Activated B cell treated with CpG ODN at 0.5 μM for 24 hours (primary cell): ENCODE data around the gene ZSWIM6. TPM values are rescaled to one million over a fixed set of nuclear protein-coding genes. Genes with fewer than 3 reads are reported as not detected.
A peak's percentile ranks its signal among the peaks of the same experiment; 100 is the strongest.

Experiments
- ATAC-seq: fragments of 200-7000 bp; cut with Tn5 transposase; one replicate; pipeline ENCODE4 v1.10.0; 2021; ENCODE audit warnings: low read depth, mild to moderate bottlenecking, moderate library complexity
- CTCF ChIA-PET: fragments of 350-600 bp; sonication (Branson Sonifier 250); formaldehyde crosslinking; loops from one replicate; lab custom pipeline; 2021; ENCODE audit warnings: antibody characterized with exemption; lab: Charles Lee
- POLR2A ChIA-PET: fragments of 350-600 bp; sonication (Branson Sonifier 250); formaldehyde crosslinking; loops from one replicate; lab custom pipeline; 2021; ENCODE audit warnings: antibody characterized with exemption; lab: Charles Lee
- DNase-seq: peaks from one replicate; pipeline ENCODE4 v3.0.0; 2022
- H3K27ac Mint-ChIP-seq: one replicate; pipeline ENCODE4 v1.8.0; 2020; ENCODE audit warnings: mixed read lengths
- H3K27me3 Mint-ChIP-seq: one replicate; pipeline ENCODE4 v1.8.0; 2021; ENCODE audit warnings: mixed read lengths
- H3K36me3 Mint-ChIP-seq: one replicate; pipeline ENCODE4 v1.8.0; 2021; ENCODE audit warnings: low read depth, mixed read lengths
- H3K4me1 Mint-ChIP-seq: one replicate; pipeline ENCODE4 v1.8.0; 2021; ENCODE audit warnings: mixed read lengths
- H3K4me3 Mint-ChIP-seq: one replicate; pipeline ENCODE4 v1.8.0; 2020; ENCODE audit warnings: mild to moderate bottlenecking, mixed read lengths
- H3K9me3 Mint-ChIP-seq: one replicate; pipeline ENCODE4 v1.8.0; 2020; ENCODE audit warnings: mixed read lengths
- CTCF ChIP-seq: fragments of 200-600 bp; IDR thresholded peaks from one replicate; pipeline ENCODE4 v1.8.0; 2022; ENCODE audit warnings: antibody characterized with exemption, mild to moderate bottlenecking
- intact Hi-C: fragments of 100-400 bp; cut with micrococcal nuclease; formaldehyde crosslinking; loops from one replicate; pipeline ENCODE4 v1.15.1; 2024
- total RNA-seq: library from RNA; stranded (reverse); gene quantifications from 2 replicates; pipeline ENCODE4 v1.2.3, GENCODE V29; 2022

The ZSWIM6 gene
- total RNA-seq, 1 donor from 2014 or later, result 8.5 TPM

GRCh38 chr5:61327760-61328753 lies 4.0 kb upstream of the ZSWIM6 start:
- intact Hi-C loops, result no loop called here
- Mint-ChIP-seq H3K27ac (no peak overlapping the region), H3K4me3 (peak overlapping the region; percentile 8), H3K36me3 (peaks cover 1% of the 10 kb centered on the region), H3K9me3 (no peaks in the 10 kb centered on the region), H3K27me3 (peaks cover 16% of the 10 kb centered on the region), H3K4me1 (peaks cover 29% of the 10 kb centered on the region)
- DNase-seq (no peak), ATAC-seq (no peak)
- ChIA-PET CTCF (no interaction called here), POLR2A (no interaction called here)
- no peak for TF ChIP-seq CTCF

DNA sequence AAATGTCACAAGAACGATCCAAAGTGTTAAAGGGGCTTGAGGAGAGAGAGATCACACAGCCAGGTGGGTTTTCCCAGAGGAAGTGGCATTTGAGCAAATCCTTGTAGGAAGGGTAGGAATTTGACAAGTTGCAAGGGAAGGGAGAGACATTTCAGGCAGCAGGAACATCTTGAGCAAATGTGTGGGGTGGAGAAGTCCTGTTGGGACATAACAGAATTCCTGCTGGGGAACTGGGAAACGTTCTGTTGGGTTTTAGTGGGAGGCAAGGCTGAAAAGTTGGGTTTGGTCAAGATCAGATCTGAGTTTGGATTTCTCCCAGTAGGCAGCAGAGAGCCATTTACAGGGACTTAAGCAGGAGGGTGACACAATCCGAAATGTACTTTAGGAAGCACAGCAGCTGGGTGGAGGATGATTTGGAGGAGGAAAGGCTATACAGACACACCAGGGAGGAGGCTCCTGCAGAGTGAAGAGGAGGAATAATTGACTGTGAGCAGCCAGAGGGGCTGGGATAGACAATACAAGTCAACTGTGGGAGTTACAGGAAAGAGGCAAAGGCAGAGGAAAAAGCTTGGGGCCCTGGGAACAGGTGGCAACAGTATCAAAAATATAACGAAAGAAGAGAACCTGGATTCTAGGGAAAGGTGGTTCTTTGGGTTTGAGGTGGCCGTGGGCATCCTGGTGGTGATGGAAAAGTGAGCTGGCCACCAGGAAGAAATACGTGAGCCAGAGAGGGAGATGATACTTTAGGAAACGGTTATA lies 3.1 kb upstream of the ZSWIM6 start:
- ChIA-PET CTCF (no interaction called here), POLR2A (interaction anchor here (0.6 to 3.7 kb wide), 3 partner anchors 8 to 81 kb away, joined by 3 to 33 read pairs (median 4); no protein-coding TSS in a partner anchor)
- H3K4me3 Mint-ChIP-seq, result peak overlapping the region; percentile 88

GRCh38 chr5:61329550-61330128 lies 2.4 kb upstream of the ZSWIM6 start:
- H3K27me3 Mint-ChIP-seq, result peaks cover 10% of the 10 kb centered on the region
- no peak for TF ChIP-seq CTCF
- peaks cover 3% of the 10 kb centered on the region for H3K36me3 Mint-ChIP-seq
- H3K4me3 Mint-ChIP-seq, result peak overlapping the region; percentile 88
- intact Hi-C loops, result loop anchor here (2.0 to 10.0 kb wide), 8 partner anchors 39 to 1765 kb away; partner anchors contain the start of gene IPO11
- CTCF ChIA-PET, result no interaction called here
- ATAC-seq (no peak), DNase-seq (no peak)
- no peaks in the 10 kb centered on the region for H3K9me3 Mint-ChIP-seq
- H3K4me1 Mint-ChIP-seq, result peaks cover 37% of the 10 kb centered on the region
- POLR2A ChIA-PET, result interaction anchor here (0.6 to 3.7 kb wide), 6 partner anchors 8 to 80 kb away, joined by 3 to 43 read pairs (median 4); no protein-coding TSS in a partner anchor
- peak overlapping the region; percentile 84 for H3K27ac Mint-ChIP-seq

More for the DNA sequence above, 3.1 kb upstream of the ZSWIM6 start:
- Mint-ChIP-seq H3K4me1 (peaks cover 30% of the 10 kb centered on the region), H3K36me3 (peaks cover 3% of the 10 kb centered on the region), H3K9me3 (no peaks in the 10 kb centered on the region), H3K27ac (no peak overlapping the region), H3K27me3 (peaks cover 11% of the 10 kb centered on the region)
- TF ChIP-seq CTCF, result no peak
- DNase-seq (no peak), ATAC-seq (no peak)
- intact Hi-C loops, result no loop called here

- peaks cover 3% of the 10 kb centered on the region for H3K36me3 Mint-ChIP-seq
- ChIA-PET CTCF (interaction anchor here (0.9 to 1.7 kb wide), 2 partner anchors 78 to 274 kb away, joined by 3 to 5 read pairs; no protein-coding TSS in a partner anchor), POLR2A (interaction anchor here (1.1 to 3.7 kb wide), 9 partner anchors 9 to 385 kb away, joined by 4 to 43 read pairs (median 5); partner anchors contain the start of genes ERCC8, NDUFAF2 and SMIM15)
- H3K4me3 Mint-ChIP-seq, result peak overlapping the region; percentile 88
- intact Hi-C loops, result loop anchor here (2.0 to 10.0 kb wide), 8 partner anchors 40 to 1766 kb away; partner anchors contain the start of gene IPO11
- DNase-seq (no peak), ATAC-seq (no peak)
- peak overlapping the region; percentile 84 for H3K27ac Mint-ChIP-seq
- TF ChIP-seq CTCF, result no peak
- peaks cover 7% of the 10 kb centered on the region for H3K27me3 Mint-ChIP-seq
- H3K9me3 Mint-ChIP-seq, result no peaks in the 10 kb centered on the region
- H3K4me1 Mint-ChIP-seq, result peaks cover 44% of the 10 kb centered on the region
Observed at GRCh38 chr5:61330341-61330844, 1.7 kb upstream of the ZSWIM6 start.
